Endothelial cell of umbilical vein (primary cell): Measurements from ENCODE around the gene TMEM42. TPM values are rescaled to one million over a fixed set of nuclear protein-coding genes. Genes with fewer than 3 reads are reported as not detected.

Experiments used
- BruUV-seq: library from RNA; stranded (reverse); fragments of 400-500 nt; replicated peaks from 2 replicates; lab custom pipeline; 2021; lab: Mats Ljungman, UMichigan
- CTCF ChIA-PET: fragments of 300-600, 350-600 bp; sonication (Branson Sonifier 250); formaldehyde crosslinking; loops from one replicate; lab custom pipeline; 2021; ENCODE audit warnings: antibody characterized with exemption, inconsistent platforms; lab: Charles Lee
- POLR2A ChIA-PET: fragments of 300-600, 350-600 bp; sonication (Branson Sonifier 250); formaldehyde crosslinking; loops from one replicate; lab custom pipeline; 2021; ENCODE audit warnings: antibody characterized with exemption, inconsistent platforms; lab: Charles Lee
- DNase-seq: peaks from one replicate; pipeline ENCODE4 v3.0.0-alpha.2; 2011; ENCODE audit warnings: low read depth, low spot score
- FAIRE-seq: peaks from 2 replicates; lab custom pipeline; 2011; peaks lifted over from hg19 to GRCh38; lab: Jason Lieb, UNC
- H2AFZ ChIP-seq: 2 replicates; pipeline ENCODE4 v1.6.0; 2012; ENCODE audit warnings: low read depth, low read length, control low read depth, inconsistent platforms
- H3K27ac ChIP-seq: 2 replicates; pipeline ENCODE4 v1.5.1; 2011; ENCODE audit warnings: low read depth, mild to moderate bottlenecking, control low read depth, low read length, moderate library complexity; ENCODE audit not compliant: insufficient read depth
- H3K27me3 ChIP-seq, 2 experiments: 2 replicates each; pipeline versions ENCODE4 v1.6.0 to v1.6.1; 2011; ENCODE audit warnings: low read length in 2 of 2, mixed read lengths in 1 of 2; ENCODE audit not compliant: control insufficient read depth in 2 of 2, insufficient read depth in 2 of 2
- H3K36me3 ChIP-seq, 2 experiments: 2 replicates in 1 of 2; 3 replicates in 1 of 2; pipeline ENCODE4 v1.5.1; 2011; ENCODE audit warnings: low read length in 2 of 2, mild to moderate bottlenecking in 1 of 2, moderate library complexity in 1 of 2; ENCODE audit not compliant: control insufficient read depth in 2 of 2, insufficient read depth in 2 of 2; ENCODE audit errors: extremely low read depth in 1 of 2
- H3K4me1 ChIP-seq: 3 replicates; pipeline ENCODE4 v1.5.1; 2011; ENCODE audit warnings: mild to moderate bottlenecking, low read length; ENCODE audit not compliant: control insufficient read depth, insufficient read depth; ENCODE audit errors: extremely low read depth
- H3K4me2 ChIP-seq: 2 replicates; pipeline ENCODE4 v1.6.1; 2011; ENCODE audit warnings: low read length, control low read depth, mixed read lengths; ENCODE audit not compliant: insufficient read depth
- H3K4me3 ChIP-seq, 3 experiments: fragments of 200-600 bp in 1 of 3; sonication (generic), shearing (Covaris generic) in 1 of 3; replicated peaks in 1 of 3; 2 replicates each; pipeline ENCODE4 v1.5.1; 2011 to 2016; ENCODE audit warnings: control low read depth in 3 of 3, low read length in 3 of 3, mild to moderate bottlenecking in 2 of 3, inconsistent platforms in 1 of 3, low read depth in 1 of 3, moderate library complexity in 1 of 3; ENCODE audit not compliant: insufficient read depth in 1 of 3
- H3K79me2 ChIP-seq: 2 replicates; pipeline ENCODE4 v1.6.0; 2012; ENCODE audit warnings: low read length, inconsistent platforms; ENCODE audit not compliant: control insufficient read depth, insufficient read depth
- H3K9ac ChIP-seq: replicated peaks from 2 replicates; pipeline ENCODE3; 2011; ENCODE audit warnings: low read length, control low read depth; ENCODE audit not compliant: insufficient read depth; ENCODE audit errors: extremely low read depth
- H3K9me1 ChIP-seq: replicated peaks from 3 replicates; pipeline ENCODE4 v1.6.0; 2011; ENCODE audit warnings: mild to moderate bottlenecking, low read length; ENCODE audit not compliant: control insufficient read depth, insufficient read depth; ENCODE audit errors: extremely low read depth
- H3K9me3 ChIP-seq: replicated peaks from 2 replicates; pipeline ENCODE4 v1.5.1; 2012; ENCODE audit warnings: low read length, inconsistent platforms; ENCODE audit not compliant: control insufficient read depth, insufficient read depth
- H4K20me1 ChIP-seq: replicated peaks from 2 replicates; pipeline ENCODE3; 2011; ENCODE audit warnings: mild to moderate bottlenecking, low read length; ENCODE audit not compliant: control insufficient read depth, insufficient read depth; ENCODE audit errors: extremely low read depth
- EZH2 ChIP-seq: IDR thresholded peaks from 2 replicates; pipeline ENCODE4 v1.6.1; 2012; ENCODE audit warnings: borderline replicate concordance, low read depth, mild to moderate bottlenecking, moderate library complexity, low read length, inconsistent platforms; ENCODE audit not compliant: severe bottlenecking
- FOS ChIP-seq: IDR thresholded peaks from 2 replicates; pipeline ENCODE4 v1.6.1; 2011; ENCODE audit warnings: mild to moderate bottlenecking, low read length, moderate library complexity, borderline replicate concordance; ENCODE audit not compliant: insufficient read depth
- GATA2 ChIP-seq: IDR thresholded peaks from 2 replicates; pipeline ENCODE4 v1.7.0; 2011; ENCODE audit warnings: low read depth, mild to moderate bottlenecking, moderate library complexity, mixed read lengths, low read length; ENCODE audit not compliant: insufficient read length, insufficient read depth
- JUN ChIP-seq: IDR thresholded peaks from 2 replicates; pipeline ENCODE4 v1.6.1; 2011; ENCODE audit warnings: borderline replicate concordance, low read depth; ENCODE audit not compliant: insufficient read length, insufficient read depth
- MYC ChIP-seq: IDR thresholded peaks from one replicate; pipeline ENCODE4 v1.6.1; 2011; ENCODE audit warnings: mild to moderate bottlenecking, low read depth, low read length
- POLR2A ChIP-seq: IDR thresholded peaks from 2 replicates; pipeline ENCODE4 v1.6.1; 2012; ENCODE audit warnings: low read depth, mild to moderate bottlenecking, control low read depth, low read length
- POLR2AphosphoS5 ChIP-seq: IDR thresholded peaks from 2 replicates; pipeline ENCODE4 v1.6.1; 2012; ENCODE audit warnings: low read depth, mild to moderate bottlenecking, control low read depth, low read length, moderate library complexity; ENCODE audit not compliant: insufficient read depth
- dilution Hi-C: fragments of 300-500 bp; cut with MboI; formaldehyde crosslinking; loops from one replicate; pipeline ENCODE4 v1.15.0; 2019; ENCODE audit warnings: low sequenced_read_pairs; ENCODE audit not compliant: extremely low pct_ligation_motif_present
- intact Hi-C: fragments of 100-400 bp; cut with micrococcal nuclease; formaldehyde crosslinking; loops from one replicate; pipeline ENCODE4 v1.10.0; 2022
- polyA plus RNA-seq, 4 experiments: library from polyadenylated mRNA; depleted of rRNA in 3 of 4; stranded (reverse) in 3 of 4; unstranded in 1 of 4; fragments of >200 nt; gene quantifications; 2 replicates each; pipeline versions ENCODE4 v1.2.1 to v1.2.3, GENCODE V29; 2011 to 2012; ENCODE audit warnings: missing spikeins in 1 of 4
- total RNA-seq: library from RNA; stranded (reverse); gene quantifications from 2 replicates; pipeline ENCODE4 v1.2.3, GENCODE V29; 2021
- TF ChIP-seq, protein P1 (sequence below), 2 donors: IDR thresholded peaks; 1 replicate in 1 of 2; 2 replicates in 1 of 2; pipeline ENCODE4 v1.5.1; 2011; ENCODE audit warnings: low read length in 2 of 2, mild to moderate bottlenecking in 2 of 2, moderate library complexity in 2 of 2, control low read depth in 1 of 2, inconsistent platforms in 1 of 2, low read depth in 1 of 2; ENCODE audit not compliant: insufficient read depth in 1 of 2; ENCODE audit errors: extremely low read depth in 1 of 2
- TF ChIP-seq, protein P2 (sequence below): IDR thresholded peaks from 2 replicates; pipeline ENCODE4 v1.6.1; 2011; ENCODE audit not compliant: insufficient read depth, insufficient read length

TMEM42 gene
- total and polyA plus RNA-seq, 2 donors (not counting 3 experiments of a cell fraction or from before 2014, with no cell fraction given): 10.6 to 46.4 TPM

DNA sequence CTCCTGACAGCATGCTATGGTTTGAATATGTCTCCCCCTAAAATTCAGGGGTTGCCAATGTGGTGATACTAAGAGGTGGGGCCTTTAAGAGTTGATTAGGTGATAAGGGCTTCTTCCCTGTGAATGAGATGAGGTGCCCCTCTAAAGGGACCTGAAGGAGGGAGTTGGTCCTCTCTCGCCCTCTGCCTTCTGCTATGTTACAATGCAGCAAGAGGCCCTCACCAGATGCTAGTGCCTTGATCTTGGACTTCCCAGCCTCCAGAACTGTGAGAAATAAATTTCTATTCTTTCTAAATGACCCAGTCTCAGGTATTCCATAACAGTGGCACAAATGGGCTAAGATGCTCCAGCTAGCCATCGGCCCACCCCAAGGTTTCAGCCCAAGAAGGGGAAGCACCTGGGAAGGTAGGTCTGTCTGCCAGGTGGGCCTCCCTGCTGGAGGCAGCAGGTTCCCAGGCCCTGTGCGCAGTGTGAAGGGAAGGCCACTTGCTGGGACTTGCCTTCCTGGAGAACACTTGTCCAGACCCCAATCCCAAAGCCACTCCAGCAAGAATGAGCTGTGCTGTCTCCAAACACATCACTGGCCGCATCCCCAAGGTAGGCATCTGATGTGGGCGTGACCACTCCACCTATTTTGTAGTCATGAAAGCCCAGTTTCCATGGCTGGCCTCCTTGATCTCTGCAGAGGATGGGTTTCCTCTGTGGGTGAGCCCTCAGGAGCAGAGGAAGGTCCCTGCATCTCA, 21.7 kb downstream of the TMEM42 start:
- BruUV-seq: no TSS peak
- no peaks in the 10 kb centered on the region for H3K27me3 ChIP-seq
- peak overlapping the region; percentile 16 for H3K9ac ChIP-seq
- peak overlapping the region; percentile 91 for H3K27ac ChIP-seq
- peak overlapping the region; percentile 22 for H2AFZ ChIP-seq
- H3K79me2 ChIP-seq: no peaks in the 10 kb centered on the region
- ChIA-PET CTCF (interaction anchor here (0.9 to 2.9 kb wide), 3 partner anchors 30 to 350 kb away, joined by 3 to 15 read pairs (median 3); no protein-coding TSS in a partner anchor), POLR2A (no interaction called here)
- no peaks in the 10 kb centered on the region for H3K9me1 ChIP-seq
- DNase-seq (no peak), FAIRE-seq (peak; percentile 8)
- H3K4me1 ChIP-seq: peaks cover 38% of the 10 kb centered on the region
- no peaks in the 10 kb centered on the region for H3K9me3 ChIP-seq
- dilution Hi-C loops: no loop called here
- no peaks in the 10 kb centered on the region for H3K36me3 ChIP-seq
- intact Hi-C loops: loop anchor here (10.0 kb wide), 1 partner anchor 239 kb away; the partner anchor contains the start of gene ZNF35
- TF ChIP-seq POLR2AphosphoS5 (no peak), FOS (no peak), POLR2A (no peak), JUN (no peak)
- peak overlapping the region; percentile 9 for H3K4me2 ChIP-seq
- no peak overlapping the region for H3K4me3 ChIP-seq
- H4K20me1 ChIP-seq: no peaks in the 10 kb centered on the region

DNA sequence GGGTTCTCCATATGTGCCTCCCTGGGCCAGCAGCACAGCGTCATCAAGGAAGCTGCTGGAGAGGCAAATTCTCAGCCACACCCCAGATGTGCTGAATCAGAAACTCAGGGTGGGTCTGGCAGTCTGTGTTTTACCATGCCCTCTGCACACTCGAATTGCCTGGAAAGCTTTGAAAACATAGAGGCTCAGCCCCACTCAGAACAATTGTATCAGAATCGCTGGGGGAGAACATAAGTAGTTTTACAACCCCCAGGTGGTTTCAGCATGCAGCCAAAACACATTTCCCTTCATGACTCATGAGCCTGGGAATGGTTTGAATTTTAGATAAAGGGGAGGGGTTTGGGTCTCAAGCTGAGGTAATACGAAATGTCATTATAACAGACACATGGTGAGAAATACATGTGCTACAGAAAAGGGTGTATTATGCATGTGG, 22.3 kb downstream of the TMEM42 start:
- Histone ChIP-seq H2AFZ (peak overlapping the region; percentile 1), H3K9ac (peak overlapping the region; percentile 16), H3K79me2 (no peaks in the 10 kb centered on the region), H3K4me2 (peak overlapping the region; percentile 9), H4K20me1 (no peaks in the 10 kb centered on the region), H3K4me3 (no peak overlapping the region), H3K27ac (peak overlapping the region; percentile 91), H3K9me3 (no peaks in the 10 kb centered on the region), H3K36me3 (no peaks in the 10 kb centered on the region), H3K27me3 (no peaks in the 10 kb centered on the region), H3K4me1 (peaks cover 38% of the 10 kb centered on the region), H3K9me1 (no peaks in the 10 kb centered on the region)
- CTCF ChIA-PET: interaction anchor here (0.9 to 2.9 kb wide), 2 partner anchors 30 to 93 kb away, joined by 3 to 15 read pairs; no protein-coding TSS in a partner anchor
- POLR2A ChIA-PET: no interaction called here
- intact Hi-C loops (loop anchor here (1.0 to 10.0 kb wide), 3 partner anchors 31 to 283 kb away; partner anchors contain the start of gene ZNF35), dilution Hi-C loops (no loop called here)
- BruUV-seq: no TSS peak
- peak; percentile 96 for FAIRE-seq
- peak; percentile 90 for DNase-seq
- no peak for TF ChIP-seq POLR2A
- TF ChIP-seq, protein P1, sequence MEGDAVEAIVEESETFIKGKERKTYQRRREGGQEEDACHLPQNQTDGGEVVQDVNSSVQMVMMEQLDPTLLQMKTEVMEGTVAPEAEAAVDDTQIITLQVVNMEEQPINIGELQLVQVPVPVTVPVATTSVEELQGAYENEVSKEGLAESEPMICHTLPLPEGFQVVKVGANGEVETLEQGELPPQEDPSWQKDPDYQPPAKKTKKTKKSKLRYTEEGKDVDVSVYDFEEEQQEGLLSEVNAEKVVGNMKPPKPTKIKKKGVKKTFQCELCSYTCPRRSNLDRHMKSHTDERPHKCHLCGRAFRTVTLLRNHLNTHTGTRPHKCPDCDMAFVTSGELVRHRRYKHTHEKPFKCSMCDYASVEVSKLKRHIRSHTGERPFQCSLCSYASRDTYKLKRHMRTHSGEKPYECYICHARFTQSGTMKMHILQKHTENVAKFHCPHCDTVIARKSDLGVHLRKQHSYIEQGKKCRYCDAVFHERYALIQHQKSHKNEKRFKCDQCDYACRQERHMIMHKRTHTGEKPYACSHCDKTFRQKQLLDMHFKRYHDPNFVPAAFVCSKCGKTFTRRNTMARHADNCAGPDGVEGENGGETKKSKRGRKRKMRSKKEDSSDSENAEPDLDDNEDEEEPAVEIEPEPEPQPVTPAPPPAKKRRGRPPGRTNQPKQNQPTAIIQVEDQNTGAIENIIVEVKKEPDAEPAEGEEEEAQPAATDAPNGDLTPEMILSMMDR (IDR thresholded peaks at IDR 0.05; ENCODE audit: extremely low read depth in 1 of 2, insufficient read depth in 1 of 2, low read depth in 1 of 2, low read length in 2 of 2): no peak
- peak; percentile 78 for TF ChIP-seq FOS
- peak; percentile 35 for TF ChIP-seq GATA2
- no peak for TF ChIP-seq EZH2
- peak; percentile 85 for TF ChIP-seq JUN
- peak; percentile 58 for TF ChIP-seq POLR2AphosphoS5
- TF ChIP-seq, protein P2, sequence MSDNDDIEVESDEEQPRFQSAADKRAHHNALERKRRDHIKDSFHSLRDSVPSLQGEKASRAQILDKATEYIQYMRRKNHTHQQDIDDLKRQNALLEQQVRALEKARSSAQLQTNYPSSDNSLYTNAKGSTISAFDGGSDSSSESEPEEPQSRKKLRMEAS: peak; percentile 58
- TF ChIP-seq MYC: no peak
